Endothelial cell (in vitro differentiated cells): ENCODE results near the gene CAPN15. TPM values are rescaled to one million over a fixed set of nuclear protein-coding genes. Genes with fewer than 3 reads are reported as not detected.
A peak's percentile ranks its signal among the peaks of the same experiment; 100 is the strongest.

Experiments used
- DNase-seq: peaks from one replicate; pipeline ENCODE4 v3.0.0; 2021; ENCODE audit warnings: low spot score
- H3K27ac Mint-ChIP-seq: one replicate; pipeline ENCODE4 v1.8.0; 2021; ENCODE audit warnings: mixed read lengths, inconsistent platforms; ENCODE audit not compliant: unreplicated experiment
- H3K27me3 Mint-ChIP-seq: one replicate; pipeline ENCODE4 v1.8.0; 2021; ENCODE audit warnings: mild to moderate bottlenecking, moderate library complexity, mixed read lengths, inconsistent platforms; ENCODE audit not compliant: unreplicated experiment
- H3K36me3 Mint-ChIP-seq: one replicate; pipeline ENCODE4 v1.8.0; 2021; ENCODE audit warnings: mild to moderate bottlenecking, low read depth, mixed read lengths, inconsistent platforms; ENCODE audit not compliant: unreplicated experiment
- H3K4me1 Mint-ChIP-seq: one replicate; pipeline ENCODE4 v1.8.0; 2021; ENCODE audit warnings: mild to moderate bottlenecking, mixed read lengths, inconsistent platforms; ENCODE audit not compliant: unreplicated experiment
- H3K4me3 Mint-ChIP-seq: one replicate; pipeline ENCODE4 v1.8.0; 2021; ENCODE audit warnings: mild to moderate bottlenecking, mixed read lengths, inconsistent platforms; ENCODE audit not compliant: unreplicated experiment
- H3K9me3 Mint-ChIP-seq: one replicate; pipeline ENCODE4 v1.8.0; 2021; ENCODE audit warnings: mixed read lengths, inconsistent platforms; ENCODE audit not compliant: unreplicated experiment
- total RNA-seq: library from RNA; stranded (reverse); fragmentation: NEBNext Ultra II Directional; extraction: Animal tissue kit (Norgen Biotek cat#: 25700); gene quantifications from one replicate; pipeline ENCODE4 v1.2.1, GENCODE V29; 2021; ENCODE audit not compliant: unreplicated experiment
- TF ChIP-seq, protein P1 (sequence below): fragments of 200-600 bp; sonication (generic); IDR thresholded peaks from one replicate; pipeline ENCODE4 v1.5.0; 2021; ENCODE audit warnings: antibody characterized with exemption; ENCODE audit not compliant: unreplicated experiment

Gene CAPN15
- total RNA-seq, 1 donor from 2014 or later, result 49.0 TPM

DNA sequence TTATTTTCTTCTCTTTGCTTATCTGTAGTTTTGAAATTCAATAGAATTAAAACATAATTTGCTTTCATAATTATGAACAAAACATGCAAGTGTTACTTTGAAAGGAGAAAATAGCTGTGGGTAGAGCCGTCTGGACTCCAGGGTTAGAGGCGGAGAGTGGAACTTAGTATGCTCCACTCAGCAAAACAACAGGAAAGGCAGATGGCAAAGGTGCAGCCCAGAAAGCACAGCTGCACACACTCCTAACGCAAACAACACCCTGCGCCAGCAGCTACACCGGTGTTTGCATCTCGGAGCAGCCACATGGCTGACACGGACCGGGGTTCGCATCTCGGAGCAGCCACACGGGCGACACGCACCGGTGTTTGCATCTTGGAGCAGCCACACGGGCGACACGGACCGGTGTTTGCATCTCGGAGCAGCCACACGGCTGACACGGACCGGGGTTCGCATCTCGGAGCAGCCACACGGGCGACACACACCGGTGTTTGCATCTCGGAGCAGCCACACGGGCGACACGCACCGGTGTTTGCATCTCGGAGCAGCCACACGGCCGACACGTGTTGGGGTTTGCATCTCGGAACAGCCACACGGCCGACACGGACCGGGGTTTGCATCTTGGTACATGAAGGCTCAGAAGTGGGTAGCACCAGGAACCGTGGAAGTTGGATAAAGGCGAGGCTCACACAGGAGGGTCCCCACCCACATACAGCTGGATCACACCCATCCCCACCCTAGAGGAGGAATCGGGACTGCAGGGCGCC lies 12.2 kb upstream of the CAPN15 start:
- peak overlapping the region; percentile 43 for H3K27ac Mint-ChIP-seq
- no peaks in the 10 kb centered on the region for H3K9me3 Mint-ChIP-seq
- H3K4me1 Mint-ChIP-seq, result no peaks in the 10 kb centered on the region
- H3K27me3 Mint-ChIP-seq, result peaks cover 5% of the 10 kb centered on the region
- TF ChIP-seq, protein P1, sequence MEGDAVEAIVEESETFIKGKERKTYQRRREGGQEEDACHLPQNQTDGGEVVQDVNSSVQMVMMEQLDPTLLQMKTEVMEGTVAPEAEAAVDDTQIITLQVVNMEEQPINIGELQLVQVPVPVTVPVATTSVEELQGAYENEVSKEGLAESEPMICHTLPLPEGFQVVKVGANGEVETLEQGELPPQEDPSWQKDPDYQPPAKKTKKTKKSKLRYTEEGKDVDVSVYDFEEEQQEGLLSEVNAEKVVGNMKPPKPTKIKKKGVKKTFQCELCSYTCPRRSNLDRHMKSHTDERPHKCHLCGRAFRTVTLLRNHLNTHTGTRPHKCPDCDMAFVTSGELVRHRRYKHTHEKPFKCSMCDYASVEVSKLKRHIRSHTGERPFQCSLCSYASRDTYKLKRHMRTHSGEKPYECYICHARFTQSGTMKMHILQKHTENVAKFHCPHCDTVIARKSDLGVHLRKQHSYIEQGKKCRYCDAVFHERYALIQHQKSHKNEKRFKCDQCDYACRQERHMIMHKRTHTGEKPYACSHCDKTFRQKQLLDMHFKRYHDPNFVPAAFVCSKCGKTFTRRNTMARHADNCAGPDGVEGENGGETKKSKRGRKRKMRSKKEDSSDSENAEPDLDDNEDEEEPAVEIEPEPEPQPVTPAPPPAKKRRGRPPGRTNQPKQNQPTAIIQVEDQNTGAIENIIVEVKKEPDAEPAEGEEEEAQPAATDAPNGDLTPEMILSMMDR, result no peak
- peaks cover 37% of the 10 kb centered on the region for H3K36me3 Mint-ChIP-seq
- H3K4me3 Mint-ChIP-seq, result no peak overlapping the region
- DNase-seq, result no peak

DNA sequence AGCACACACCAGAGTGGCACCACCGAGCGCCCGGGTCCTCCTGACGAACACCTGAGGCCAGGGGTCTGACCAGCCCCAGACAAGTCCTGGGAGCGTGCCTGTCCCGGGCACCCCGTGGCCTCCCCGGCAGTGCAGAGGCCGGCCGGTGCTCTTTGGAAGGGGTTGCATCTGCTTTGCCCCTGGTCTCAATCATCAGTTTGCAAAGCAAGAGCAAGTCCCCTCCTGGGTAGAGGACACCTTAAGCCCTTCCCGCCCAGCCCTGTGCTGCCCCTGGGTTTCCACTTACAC lies 11.6 kb upstream of the CAPN15 start:
- TF ChIP-seq, protein P1, result no peak
- H3K4me1 Mint-ChIP-seq, result no peaks in the 10 kb centered on the region
- no peak overlapping the region for H3K4me3 Mint-ChIP-seq
- no peaks in the 10 kb centered on the region for H3K9me3 Mint-ChIP-seq
- no peak overlapping the region for H3K27ac Mint-ChIP-seq
- peaks cover 5% of the 10 kb centered on the region for H3K27me3 Mint-ChIP-seq
- no peak for DNase-seq
- peaks cover 34% of the 10 kb centered on the region for H3K36me3 Mint-ChIP-seq

DNA sequence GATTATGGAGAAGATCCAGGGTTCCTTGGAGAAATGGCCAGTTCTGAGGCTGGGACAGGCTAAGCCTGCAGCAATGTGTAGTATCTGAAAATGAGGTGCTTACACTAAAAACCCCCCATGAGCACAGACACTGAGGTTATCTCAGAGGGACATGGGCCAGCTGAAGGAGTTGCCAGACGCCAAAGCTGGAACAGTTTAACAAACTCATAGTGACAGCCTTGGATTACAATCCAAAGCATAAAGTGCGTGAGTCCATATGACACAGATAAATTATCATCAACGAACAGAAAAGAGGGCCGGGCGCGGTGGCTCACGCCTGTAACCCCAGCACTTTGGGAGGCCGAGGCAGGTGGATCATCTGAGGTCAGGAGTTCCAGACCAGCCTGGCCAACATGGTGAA lies 11.2 kb upstream of the CAPN15 start:
- Mint-ChIP-seq H3K36me3 (peaks cover 34% of the 10 kb centered on the region), H3K4me1 (no peaks in the 10 kb centered on the region), H3K4me3 (no peak overlapping the region), H3K9me3 (no peaks in the 10 kb centered on the region), H3K27ac (no peak overlapping the region), H3K27me3 (peaks cover 5% of the 10 kb centered on the region)
- DNase-seq, result no peak
- TF ChIP-seq, protein P1, result no peak

DNA sequence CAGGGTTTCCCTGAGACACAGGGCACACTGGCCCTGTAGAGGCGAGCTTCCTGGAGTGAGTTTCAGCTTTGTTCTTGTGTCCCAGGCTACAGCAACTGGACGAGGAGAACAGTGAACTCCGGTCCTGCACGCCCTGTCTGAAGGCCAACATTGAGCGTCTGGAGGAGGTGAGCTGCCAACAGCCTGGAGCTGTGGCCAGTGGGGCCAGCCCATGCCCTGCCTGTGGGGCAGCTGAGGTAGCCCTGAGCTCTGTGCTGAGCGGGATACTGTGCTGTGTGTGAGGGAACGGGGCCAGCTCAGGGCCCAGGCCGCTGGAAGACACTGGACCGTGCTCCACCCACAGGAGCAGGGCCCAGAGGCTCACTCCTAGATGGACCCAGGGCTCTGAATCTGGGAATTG lies 8.7 kb upstream of the CAPN15 start:
- DNase-seq, result no peak
- Mint-ChIP-seq H3K4me1 (no peaks in the 10 kb centered on the region), H3K27ac (no peak overlapping the region), H3K36me3 (peaks cover 25% of the 10 kb centered on the region), H3K27me3 (peaks cover 12% of the 10 kb centered on the region), H3K9me3 (no peaks in the 10 kb centered on the region), H3K4me3 (no peak overlapping the region)
- TF ChIP-seq, protein P1, result no peak

DNA sequence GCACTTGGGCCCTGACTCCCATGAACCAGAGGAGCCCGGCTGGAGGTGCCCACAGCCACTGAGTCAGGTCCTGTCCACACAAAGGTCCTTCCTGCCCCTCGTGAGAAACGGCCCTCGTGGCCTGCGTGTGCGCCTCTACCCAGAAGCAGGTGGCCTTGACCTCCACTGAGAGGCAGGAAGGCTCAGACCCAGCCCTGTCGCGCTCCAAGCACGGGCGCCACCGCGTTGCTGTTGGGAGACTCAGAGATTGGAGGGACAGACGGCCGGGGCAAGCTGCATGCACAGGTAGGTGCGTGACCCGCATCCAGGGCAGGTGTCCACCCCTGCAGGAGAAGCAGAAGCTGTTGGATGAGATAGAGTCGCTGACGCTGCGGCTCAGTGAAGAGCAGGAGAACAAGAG lies 8.1 kb upstream of the CAPN15 start:
- Mint-ChIP-seq H3K4me3 (peak overlapping the region; percentile 67), H3K9me3 (no peaks in the 10 kb centered on the region), H3K36me3 (peaks cover 19% of the 10 kb centered on the region), H3K27ac (no peak overlapping the region), H3K27me3 (peaks cover 12% of the 10 kb centered on the region), H3K4me1 (no peaks in the 10 kb centered on the region)
- no peak for DNase-seq
- TF ChIP-seq, protein P1, result no peak
